CD8-positive, alpha-beta memory T cell (primary cell): ENCODE data around the gene KBTBD13. TPM values are rescaled to one million over a fixed set of nuclear protein-coding genes. Genes with fewer than 3 reads are reported as not detected.
A peak's percentile ranks its signal among the peaks of the same experiment; 100 is the strongest.
"Not testable (repeated sequence)": the region's sequence is repeated elsewhere in the genome, so short reads cannot be mapped to it uniquely, and the experiment has no call there.

Experiments used
- CTCF ChIA-PET: fragments of 350-600 bp; sonication (Branson Sonifier 250); formaldehyde crosslinking; loops from one replicate; lab custom pipeline; 2021; ENCODE audit warnings: antibody characterized with exemption; lab: Charles Lee
- POLR2A ChIA-PET: fragments of 350-600 bp; sonication (Branson Sonifier 250); formaldehyde crosslinking; loops from one replicate; lab custom pipeline; 2021; ENCODE audit warnings: antibody characterized with exemption; lab: Charles Lee
- DNase-seq, 5 donors: peaks; one replicate each; pipeline versions ENCODE4 v3.0.0 to v3.0.0-alpha.2; 2020 to 2022; ENCODE audit warnings: mixed read lengths in 1 of 5
- H3K27ac ChIP-seq: one replicate; pipeline ENCODE4 v1.7.0; 2013; ENCODE audit warnings: low read depth, mild to moderate bottlenecking, low read length, moderate library complexity
- H3K27me3 ChIP-seq: 2 replicates; pipeline ENCODE4 v1.7.0; 2013; ENCODE audit warnings: low read length, mild to moderate bottlenecking; ENCODE audit not compliant: insufficient read depth, poor library complexity, severe bottlenecking
- H3K36me3 ChIP-seq: 2 replicates; pipeline ENCODE4 v1.7.0; 2013; ENCODE audit warnings: mild to moderate bottlenecking, low read length, moderate library complexity; ENCODE audit not compliant: insufficient read depth
- H3K4me1 ChIP-seq: 2 replicates; pipeline ENCODE4 v1.7.0; 2013; ENCODE audit warnings: mild to moderate bottlenecking, low read length, moderate library complexity; ENCODE audit not compliant: insufficient read depth
- H3K4me3 ChIP-seq: 2 replicates; pipeline ENCODE4 v1.7.0; 2013; ENCODE audit warnings: mild to moderate bottlenecking, low read length
- H3K9me3 ChIP-seq: 2 replicates; pipeline ENCODE4 v1.7.0; 2013; ENCODE audit warnings: mild to moderate bottlenecking, low read length
- H3K27ac Mint-ChIP-seq, 8 donors: one replicate each; pipeline ENCODE4 v1.8.0; 2020 to 2021; ENCODE audit warnings: mixed read lengths in 8 of 8, mild to moderate bottlenecking in 6 of 8, inconsistent platforms in 3 of 8, moderate library complexity in 3 of 8
- H3K27me3 Mint-ChIP-seq, 2 donors: one replicate each; pipeline ENCODE4 v1.8.0; 2020 to 2021; ENCODE audit warnings: mixed read lengths in 2 of 2, mild to moderate bottlenecking in 1 of 2, moderate library complexity in 1 of 2
- H3K36me3 Mint-ChIP-seq, 3 donors: one replicate each; pipeline ENCODE4 v1.8.0; 2020 to 2021; ENCODE audit warnings: mixed read lengths in 3 of 3, inconsistent platforms in 1 of 3, mild to moderate bottlenecking in 1 of 3
- H3K4me1 Mint-ChIP-seq, 3 donors: one replicate each; pipeline ENCODE4 v1.8.0; 2020 to 2021; ENCODE audit warnings: mixed read lengths in 3 of 3, inconsistent platforms in 1 of 3, mild to moderate bottlenecking in 1 of 3
- H3K4me3 Mint-ChIP-seq, 7 donors: one replicate each; pipeline ENCODE4 v1.8.0; 2020 to 2021; ENCODE audit warnings: mixed read lengths in 7 of 7, mild to moderate bottlenecking in 6 of 7, moderate library complexity in 4 of 7, inconsistent platforms in 2 of 7
- H3K9me3 Mint-ChIP-seq, 5 donors: one replicate each; pipeline ENCODE4 v1.8.0; 2020 to 2022; ENCODE audit warnings: mixed read lengths in 5 of 5, mild to moderate bottlenecking in 3 of 5, moderate library complexity in 2 of 5, inconsistent platforms in 1 of 5
- polyA plus RNA-seq: library from polyadenylated mRNA; unstranded; fragments of 300-500 nt; fragmentation: Illumina TruSeq; gene quantifications from one replicate; pipeline ENCODE4 v1.2.3, GENCODE V29; 2021
- total RNA-seq, 2 experiments: library from RNA; stranded (reverse); gene quantifications; one replicate each; pipeline ENCODE4 v1.2.3, GENCODE V29; 2021

The KBTBD13 gene
- total and polyA plus RNA-seq, 3 experiments from 2014 or later = not detected

- H3K9me3 Mint-ChIP-seq = no peaks in the 10 kb centered on the region
Observed at GRCh38 chr15:65042776-65043327, 33.7 kb upstream of the KBTBD13 start.

DNA sequence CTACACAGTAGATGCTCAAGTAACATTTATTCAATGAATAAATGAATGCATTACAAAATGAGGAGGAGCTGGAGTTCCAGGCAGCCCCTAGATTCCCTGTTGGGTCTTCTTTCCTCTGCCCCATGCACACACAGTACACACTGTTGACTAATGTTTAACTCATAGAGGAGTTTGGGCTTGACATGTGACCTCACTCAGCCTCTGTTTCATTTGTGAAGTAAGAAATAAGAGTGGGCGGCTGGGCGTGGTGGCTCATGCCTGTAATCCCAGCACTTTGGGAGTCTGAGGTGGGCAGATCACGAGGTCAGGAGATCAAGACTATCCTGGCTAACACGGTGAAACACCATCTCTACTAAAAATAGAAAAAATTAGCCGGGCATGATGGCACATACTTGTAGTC is 32.3 kb upstream of the KBTBD13 start:
- POLR2A ChIA-PET, H3K4me1 Mint-ChIP-seq, H3K4me3 Mint-ChIP-seq, H3K27ac ChIP-seq, H3K27me3 ChIP-seq, H3K9me3 Mint-ChIP-seq, H3K9me3 ChIP-seq, DNase-seq, H3K27ac Mint-ChIP-seq, H3K4me3 ChIP-seq, H3K4me1 ChIP-seq, H3K36me3 Mint-ChIP-seq, H3K36me3 ChIP-seq: not testable (repeated sequence)
- CTCF ChIA-PET = interaction anchor here (2.1 kb wide), 1 partner anchor 10 kb away, joined by 10 read pairs; no protein-coding TSS in a partner anchor
- peaks cover 7 to 10% of the 10 kb centered on the region in 2 donors for H3K27me3 Mint-ChIP-seq

More at GRCh38 chr15:65042776-65043327, 33.7 kb upstream of the KBTBD13 start:
- H3K4me3 Mint-ChIP-seq = no peak overlapping the region
- H3K36me3 Mint-ChIP-seq = peaks cover 0 to 3% (median 0%) of the 10 kb centered on the region in 3 donors
- no peak for DNase-seq
- no peaks in the 10 kb centered on the region for H3K4me1 ChIP-seq
- H3K27ac Mint-ChIP-seq = no peak overlapping the region
- H3K4me3 ChIP-seq = no peak overlapping the region
- no peaks in the 10 kb centered on the region for H3K9me3 ChIP-seq
- CTCF ChIA-PET = interaction anchor here (1.0 to 2.1 kb wide), 2 partner anchors 9 to 221 kb away, joined by 3 to 10 read pairs; no protein-coding TSS in a partner anchor
- H3K4me1 Mint-ChIP-seq = no peaks in the 10 kb centered on the region
- H3K27ac ChIP-seq = no peak overlapping the region
- no peaks in the 10 kb centered on the region for H3K36me3 ChIP-seq
- POLR2A ChIA-PET = interaction anchor here (0.7 kb wide), 1 partner anchor 672 kb away, joined by 4 read pairs; no protein-coding TSS in a partner anchor
- no peaks in the 10 kb centered on the region for H3K27me3 ChIP-seq
- peaks cover 7 to 14% of the 10 kb centered on the region in 2 donors for H3K27me3 Mint-ChIP-seq

- Mint-ChIP-seq H3K4me1 (peaks cover 9 to 10% (median 9%) of the 10 kb centered on the region in 3 donors), H3K36me3 (peaks cover 0 to 3% (median 0%) of the 10 kb centered on the region in 3 donors), H3K27ac (no peak within 1 kb of the TSS), H3K4me3 (no peak within 1 kb of the TSS), H3K27me3 (peaks cover 7 to 10% of the 10 kb centered on the region in 2 donors), H3K9me3 (no peaks in the 10 kb centered on the region)
- no peak within 1 kb of the TSS for H3K4me3 ChIP-seq
- no peak within 1 kb of the TSS for H3K27ac ChIP-seq
- no peaks in the 10 kb centered on the region for H3K9me3 ChIP-seq
- CTCF ChIA-PET = no interaction called here
- H3K4me1 ChIP-seq = peaks cover 9% of the 10 kb centered on the region
- no peaks in the 10 kb centered on the region for H3K27me3 ChIP-seq
- POLR2A ChIA-PET = no interaction called here
- no peak for DNase-seq
- H3K36me3 ChIP-seq = no peaks in the 10 kb centered on the region
Observed at GRCh38 chr15:65044724-65045481, 31.6 kb upstream of the KBTBD13 start, which contains the start of gene SLC51B. TSS of gene SLC51B (plus strand) at chr15:65045387. CDS start at chr15:65050005, 4,618 bp downstream.

GRCh38 chr15:65048241-65048640 is 28.3 kb upstream of the KBTBD13 start:
- Histone ChIP-seq H3K27ac (no peak overlapping the region), H3K9me3 (no peaks in the 10 kb centered on the region), H3K27me3 (no peaks in the 10 kb centered on the region), H3K36me3 (no peaks in the 10 kb centered on the region), H3K4me3 (no peak overlapping the region), H3K4me1 (peaks cover 9% of the 10 kb centered on the region)
- Mint-ChIP-seq H3K27ac (peak overlapping the region in 1 of 8 donors; percentile 15), H3K9me3 (no peaks in the 10 kb centered on the region), H3K4me1 (peaks cover 11 to 16% (median 15%) of the 10 kb centered on the region in 3 donors), H3K36me3 (no peaks in the 10 kb centered on the region), H3K4me3 (no peak overlapping the region), H3K27me3 (peaks cover 7 to 10% of the 10 kb centered on the region in 2 donors)
- ChIA-PET POLR2A (no interaction called here), CTCF (no interaction called here)
- DNase-seq = no peak

DNA sequence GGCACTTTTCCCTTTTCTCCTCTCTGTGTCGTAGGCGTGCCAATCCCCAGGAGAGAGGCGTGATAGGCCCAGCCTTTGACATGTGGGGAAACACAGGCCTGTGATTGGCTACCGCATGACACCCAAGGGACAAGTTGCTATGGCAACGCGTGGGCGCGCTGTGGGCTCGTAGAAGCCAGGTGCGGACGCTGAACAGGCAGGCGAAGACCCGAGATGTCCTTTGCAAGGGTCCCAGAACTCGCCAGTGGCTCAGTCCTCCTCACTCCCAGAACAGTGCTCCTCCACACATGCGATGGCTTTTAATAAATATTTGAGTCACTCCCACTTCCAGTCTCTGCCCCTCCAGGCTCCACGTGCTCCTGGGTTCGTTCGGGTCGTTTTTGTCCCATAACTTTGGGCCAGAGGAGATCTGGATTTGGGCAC is 27.1 kb upstream of the KBTBD13 start:
- Mint-ChIP-seq H3K27ac (peak overlapping the region in 6 of 8 donors; percentile 15 to 70 (median 50)), H3K4me3 (peak overlapping the region; percentile 11 to 74 (median 69)), H3K27me3 (peaks cover 7 to 10% of the 10 kb centered on the region in 2 donors), H3K4me1 (peaks cover 11 to 16% (median 15%) of the 10 kb centered on the region in 3 donors), H3K36me3 (no peaks in the 10 kb centered on the region), H3K9me3 (no peaks in the 10 kb centered on the region)
- peak; percentile 75 to 93 (median 82) for DNase-seq
- CTCF ChIA-PET = no interaction called here
- POLR2A ChIA-PET = no interaction called here
- Histone ChIP-seq H3K27me3 (no peaks in the 10 kb centered on the region), H3K36me3 (no peaks in the 10 kb centered on the region), H3K9me3 (no peaks in the 10 kb centered on the region), H3K4me3 (peak overlapping the region; percentile 47), H3K4me1 (peaks cover 9% of the 10 kb centered on the region), H3K27ac (no peak overlapping the region)

DNA sequence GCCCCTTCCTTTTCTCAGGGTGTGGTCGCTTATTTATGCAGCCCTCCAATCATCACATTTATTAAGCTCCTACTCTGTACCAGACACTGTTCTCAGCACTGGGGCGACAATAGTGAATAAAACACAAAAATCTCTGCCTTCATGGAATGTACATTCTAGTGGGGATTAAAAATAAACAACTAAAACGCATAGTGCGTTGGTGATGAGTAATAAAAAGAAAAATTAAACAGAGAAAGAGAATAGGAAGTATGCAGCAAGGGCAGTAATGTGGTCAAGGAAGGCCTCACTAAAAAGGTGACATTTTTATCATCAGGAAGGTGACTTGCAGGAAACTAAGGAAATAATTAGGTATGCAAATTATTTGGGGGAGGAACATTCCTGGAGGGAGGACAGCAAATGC is 26.3 kb upstream of the KBTBD13 start:
- H3K27me3 Mint-ChIP-seq = peaks cover 5% of the 10 kb centered on the region in 2 donors
- DNase-seq = no peak
- CTCF ChIA-PET = no interaction called here
- POLR2A ChIA-PET = no interaction called here
- H3K27me3 ChIP-seq = no peaks in the 10 kb centered on the region
- H3K27ac ChIP-seq = no peak overlapping the region
- H3K4me3 ChIP-seq = no peak overlapping the region
- no peaks in the 10 kb centered on the region for H3K9me3 ChIP-seq
- H3K4me1 ChIP-seq = peaks cover 9% of the 10 kb centered on the region
- H3K36me3 Mint-ChIP-seq = no peaks in the 10 kb centered on the region
- H3K9me3 Mint-ChIP-seq = no peaks in the 10 kb centered on the region
- H3K4me3 Mint-ChIP-seq = peak overlapping the region in 4 of 7 donors; percentile 15 to 71 (median 31)
- H3K36me3 ChIP-seq = no peaks in the 10 kb centered on the region
- peaks cover 11 to 16% (median 15%) of the 10 kb centered on the region in 3 donors for H3K4me1 Mint-ChIP-seq
- peak overlapping the region in 5 of 8 donors; percentile 0 to 70 (median 23) for H3K27ac Mint-ChIP-seq

DNA sequence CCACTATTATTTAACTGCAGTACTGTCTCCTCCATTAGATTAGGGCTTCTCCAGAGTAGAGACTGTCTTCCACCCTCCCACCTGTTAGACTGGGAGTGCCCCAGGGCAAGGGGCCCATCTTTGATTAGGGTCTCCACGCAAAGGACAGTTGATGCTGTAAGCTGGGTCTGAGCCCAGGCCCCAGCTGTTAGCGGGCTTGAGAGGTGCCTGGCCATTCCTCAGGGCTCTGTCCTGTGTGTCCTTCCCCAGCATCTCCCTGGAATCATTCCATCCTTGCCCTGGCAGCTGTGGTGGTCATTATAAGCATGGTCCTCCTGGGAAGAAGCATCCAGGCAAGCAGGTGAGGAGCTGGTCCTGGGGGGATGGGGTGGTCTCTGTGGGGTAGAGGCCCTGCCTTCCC is 25.3 kb upstream of the KBTBD13 start:
- ChIA-PET CTCF (no interaction called here), POLR2A (no interaction called here)
- H3K27ac Mint-ChIP-seq = peak overlapping the region in 2 of 8 donors; percentile 74 to 81

DNA sequence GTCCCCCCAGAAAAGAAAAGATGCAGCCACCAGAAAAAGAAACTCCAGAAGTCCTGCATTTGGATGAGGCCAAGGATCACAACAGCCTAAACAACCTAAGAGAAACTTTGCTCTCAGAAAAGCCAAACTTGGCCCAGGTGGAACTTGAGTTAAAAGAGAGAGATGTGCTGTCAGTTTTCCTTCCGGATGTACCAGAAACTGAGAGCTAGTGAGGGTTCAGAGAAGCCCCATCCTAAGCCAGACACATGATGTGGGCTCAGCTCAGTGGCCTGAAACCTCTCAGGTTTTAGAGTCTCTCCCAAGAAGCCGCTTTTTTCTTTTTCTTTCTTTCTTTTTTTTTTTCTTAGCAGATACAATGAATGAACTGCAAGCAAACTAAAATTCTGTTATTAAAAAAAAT is 23.6 kb upstream of the KBTBD13 start:
- Mint-ChIP-seq H3K4me1 (peaks cover 11 to 16% (median 15%) of the 10 kb centered on the region in 3 donors), H3K36me3 (no peaks in the 10 kb centered on the region), H3K9me3 (no peaks in the 10 kb centered on the region), H3K27me3 (peaks cover 0 to 5% of the 10 kb centered on the region in 2 donors), H3K27ac (no peak overlapping the region), H3K4me3 (no peak overlapping the region)
- peaks cover 9% of the 10 kb centered on the region for H3K4me1 ChIP-seq
- H3K27me3 ChIP-seq = no peaks in the 10 kb centered on the region
- no peak for DNase-seq
- no peak overlapping the region for H3K27ac ChIP-seq
- no peaks in the 10 kb centered on the region for H3K36me3 ChIP-seq
- H3K4me3 ChIP-seq = no peak overlapping the region
- ChIA-PET POLR2A (no interaction called here), CTCF (interaction anchor here (0.7 to 2.4 kb wide), 2 partner anchors 10 to 245 kb away, joined by 3 to 7 read pairs; no protein-coding TSS in a partner anchor)
- H3K9me3 ChIP-seq = no peaks in the 10 kb centered on the region

More for the DNA sequence above, 25.3 kb upstream of the KBTBD13 start:
- DNase-seq = no peak
- Mint-ChIP-seq H3K27me3 (peaks cover 0 to 5% of the 10 kb centered on the region in 2 donors), H3K4me1 (peaks cover 11 to 16% (median 15%) of the 10 kb centered on the region in 3 donors), H3K36me3 (no peaks in the 10 kb centered on the region), H3K4me3 (peak overlapping the region in 1 of 7 donors; percentile 41), H3K9me3 (no peaks in the 10 kb centered on the region)
- H3K4me1 ChIP-seq = peaks cover 9% of the 10 kb centered on the region
- no peaks in the 10 kb centered on the region for H3K36me3 ChIP-seq
- no peak overlapping the region for H3K27ac ChIP-seq
- H3K27me3 ChIP-seq = no peaks in the 10 kb centered on the region
- no peak overlapping the region for H3K4me3 ChIP-seq
- no peaks in the 10 kb centered on the region for H3K9me3 ChIP-seq
